ENCODE results near the gene SMC6.

- TF ChIP-seq CTCF (IDR thresholded peaks at IDR 0.05 in 4 of 5, conservative IDR thresholded peaks at IDR 0.05 in 1 of 5) = no peak
- no peak for TF ChIP-seq POLR2A (IDR thresholded peaks at IDR 0.05)
Observed at GRCh38 chr2:17790536-17790935, 36.9 kb upstream of the SMC6 start.
